HG03039 (cell line): ENCODE data around the gene CRNN.

Source experiments
- ATAC-seq: cut with Tn5 transposase; IDR thresholded peaks from one replicate; pipeline ENCODE4 v1.9.1; 2021; ENCODE audit warnings: mild to moderate bottlenecking, moderate library complexity; ENCODE audit not compliant: unreplicated experiment

Gene CRNN

DNA sequence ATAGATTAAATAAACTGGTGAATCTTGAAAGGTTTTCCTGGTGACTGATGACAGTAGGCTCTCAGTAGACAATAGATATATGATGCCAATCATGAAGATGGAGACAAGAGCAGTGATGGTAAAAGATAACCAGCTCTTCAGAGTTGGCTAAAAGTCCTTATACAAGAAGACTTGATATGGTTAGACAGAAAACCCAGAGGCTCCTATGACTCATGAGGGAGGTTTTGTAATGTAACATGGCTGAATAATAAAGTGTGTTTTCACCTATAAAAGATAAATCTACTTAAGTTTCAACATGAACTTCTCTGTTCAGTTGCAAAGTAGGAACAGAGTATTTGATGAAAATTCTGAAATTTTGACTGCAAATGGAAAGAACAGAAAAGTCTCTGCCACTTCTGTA, 12.7 kb upstream of the CRNN start:
- no peak for ATAC-seq

DNA sequence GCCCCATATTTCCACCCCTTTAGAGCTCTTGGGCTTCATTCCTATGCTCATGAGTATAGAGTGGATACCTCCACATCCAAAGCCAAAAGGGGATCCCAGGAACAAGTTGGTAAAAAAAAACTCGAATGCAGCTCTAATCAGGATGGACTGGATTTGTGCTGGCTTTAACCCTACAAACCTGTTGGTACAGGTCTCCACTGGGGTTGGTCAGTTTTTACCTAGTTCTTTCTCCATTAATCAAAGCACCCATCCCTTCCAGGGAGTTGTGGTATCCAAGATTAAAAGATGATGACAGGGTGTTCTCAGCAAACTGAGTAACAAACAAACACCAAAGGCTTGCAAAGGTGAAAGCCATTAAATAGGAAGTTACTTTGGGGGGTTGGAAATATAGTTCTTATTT, 5.9 kb upstream of the CRNN start:
- no peak for ATAC-seq

GRCh38 chr1:152415454-152416227, 1.6 kb upstream of the CRNN start:
- no peak for ATAC-seq

- ATAC-seq, result no peak
Measured at GRCh38 chr1:152412756-152413155, 1.3 kb downstream of the CRNN start.

- ATAC-seq, result no peak
Measured at GRCh38 chr1:152411134-152411533, 2.9 kb downstream of the CRNN start.

GRCh38 chr1:152410599-152410998, 3.5 kb downstream of the CRNN start:
- ATAC-seq, result no peak

DNA sequence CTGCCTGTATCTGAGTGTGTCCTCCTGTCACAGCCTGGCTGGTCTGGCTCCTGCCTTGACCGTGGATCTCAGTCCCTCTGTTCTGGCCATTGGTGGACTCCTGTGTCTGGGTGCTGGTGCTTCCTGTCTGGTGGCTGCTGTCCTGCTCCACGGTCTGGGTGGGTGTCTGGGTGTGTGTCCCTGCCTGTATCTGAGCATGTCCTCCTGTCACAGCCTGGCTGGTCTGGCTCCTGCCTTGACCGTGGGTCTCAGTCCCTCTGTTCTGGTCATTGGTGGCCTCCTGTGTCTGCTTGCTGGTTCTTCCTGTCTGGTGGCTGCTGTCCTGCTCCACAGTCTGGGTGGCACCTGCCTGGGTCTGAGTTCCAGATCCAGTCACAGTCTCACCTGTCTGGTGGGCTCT, 4.0 kb downstream of the CRNN start:
- ATAC-seq, result no peak

GRCh38 chr1:152408664-152409063, 5.4 kb downstream of the CRNN start:
- ATAC-seq, result no peak

GRCh38 chr1:152398812-152399698, 15.0 kb downstream of the CRNN start:
- ATAC-seq, result no peak

GRCh38 chr1:152397474-152397873, 16.6 kb downstream of the CRNN start:
- no peak for ATAC-seq

GRCh38 chr1:152394151-152394550, 19.9 kb downstream of the CRNN start:
- ATAC-seq, result no peak

GRCh38 chr1:152392909-152393308, 21.2 kb downstream of the CRNN start:
- no peak for ATAC-seq

GRCh38 chr1:152388889-152389288, 25.2 kb downstream of the CRNN start:
- no peak for ATAC-seq

DNA sequence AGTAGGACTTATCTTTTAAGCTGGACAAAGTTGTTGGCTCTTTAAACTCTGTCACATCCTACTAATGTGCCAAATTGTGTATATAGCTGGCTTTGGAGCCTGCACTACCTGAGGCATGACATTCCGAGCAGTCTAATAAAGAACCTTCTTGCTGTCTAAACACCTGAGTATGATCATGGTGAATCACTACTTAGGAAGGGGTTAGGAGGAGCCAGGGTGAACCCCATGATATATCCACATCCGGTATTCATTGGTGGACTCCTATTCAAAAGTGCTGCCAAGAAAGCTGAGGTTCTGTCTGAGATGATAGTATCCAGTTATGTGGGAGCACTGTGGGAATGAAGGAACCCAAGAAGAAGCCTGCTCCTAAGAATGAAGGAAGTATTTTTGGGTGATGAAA, 27.1 kb downstream of the CRNN start:
- ATAC-seq, result no peak

DNA sequence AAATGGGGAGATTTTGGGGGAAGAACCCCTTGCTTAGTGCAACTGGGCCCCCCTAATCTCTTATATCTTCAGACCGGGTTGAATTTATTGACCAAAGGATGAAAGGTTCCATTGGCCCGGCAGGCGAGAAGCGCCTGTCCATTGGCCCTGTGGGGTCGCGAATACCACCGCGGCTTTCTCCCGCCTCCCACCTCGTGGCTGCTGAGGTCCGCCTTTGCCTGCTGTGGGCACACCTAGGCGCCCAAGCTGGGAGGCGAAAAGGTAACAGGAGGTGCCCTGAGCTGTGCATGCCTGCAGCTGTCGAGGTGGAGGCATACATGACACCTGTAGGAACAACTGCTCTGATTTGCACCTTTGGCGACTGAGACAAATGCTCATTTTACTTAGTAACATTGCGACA, 33.1 kb downstream of the CRNN start:
- ATAC-seq, result no peak

DNA sequence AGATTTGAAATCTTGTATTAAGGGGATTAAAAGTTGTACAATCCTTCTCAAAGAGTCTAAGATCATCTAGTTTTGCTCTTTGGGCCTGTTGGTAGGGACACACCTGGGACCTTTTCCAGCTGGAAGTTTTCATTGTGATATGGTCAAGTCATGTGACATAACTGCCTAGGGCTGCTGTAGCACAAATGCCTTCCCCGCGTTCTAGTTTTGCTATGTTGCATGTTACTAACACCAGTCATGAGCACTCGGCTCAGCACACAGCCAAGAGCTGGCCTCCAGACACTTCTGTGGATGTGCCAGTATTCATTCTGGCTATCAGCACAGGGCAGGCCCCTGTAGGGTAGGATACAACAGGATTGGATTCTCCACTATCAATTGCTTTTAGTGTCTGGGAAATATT, 39.6 kb downstream of the CRNN start:
- ATAC-seq, result no peak

DNA sequence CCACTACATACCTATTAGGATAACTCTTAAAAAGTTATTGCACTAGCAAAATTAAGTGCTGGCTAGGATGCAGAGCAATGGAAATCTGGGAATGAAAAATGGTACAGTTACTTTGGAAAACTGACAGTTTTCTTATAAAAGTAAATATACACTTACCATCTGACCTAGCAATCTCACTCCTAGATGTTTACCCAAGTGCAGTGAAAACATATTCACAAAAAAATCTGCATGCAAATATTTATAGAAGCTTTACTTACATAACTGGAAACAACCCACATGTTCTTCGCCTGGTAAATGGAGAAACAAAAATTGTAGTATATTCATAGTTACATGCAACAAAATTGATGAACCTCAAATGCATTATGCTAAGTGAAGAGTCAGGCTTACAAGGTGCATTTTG, 41.4 kb downstream of the CRNN start:
- no peak for ATAC-seq

- ATAC-seq, result no peak
Measured at GRCh38 chr1:152367436-152367835, 46.6 kb downstream of the CRNN start.

DNA sequence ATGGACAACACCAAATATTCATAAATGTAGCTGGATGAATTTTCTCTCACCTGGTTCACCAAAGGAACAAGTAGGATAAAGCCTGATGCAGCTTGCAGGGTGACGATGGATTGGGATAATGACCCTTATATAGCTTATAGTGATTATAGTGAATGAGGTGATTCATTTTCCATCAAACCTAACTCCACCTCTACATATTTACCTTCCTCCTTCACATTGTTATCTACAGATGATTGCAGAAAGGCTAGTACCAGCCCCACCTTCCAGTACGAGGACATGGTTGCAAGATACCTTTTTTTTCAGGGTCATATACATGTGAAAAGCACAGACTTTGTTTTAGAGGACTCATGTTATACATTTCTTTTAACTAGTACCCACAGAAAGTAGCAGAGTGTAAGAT, 54.2 kb downstream of the CRNN start, which contains the start of gene FLG2:
Gene FLG2, minus strand, starts transcription at position 101 of the 400 bp plus-strand sequence. CDS start 1,122 bp downstream, outside the sequence.
- ATAC-seq, result no peak
